ENCODE results near the gene PTBP2.

DNA sequence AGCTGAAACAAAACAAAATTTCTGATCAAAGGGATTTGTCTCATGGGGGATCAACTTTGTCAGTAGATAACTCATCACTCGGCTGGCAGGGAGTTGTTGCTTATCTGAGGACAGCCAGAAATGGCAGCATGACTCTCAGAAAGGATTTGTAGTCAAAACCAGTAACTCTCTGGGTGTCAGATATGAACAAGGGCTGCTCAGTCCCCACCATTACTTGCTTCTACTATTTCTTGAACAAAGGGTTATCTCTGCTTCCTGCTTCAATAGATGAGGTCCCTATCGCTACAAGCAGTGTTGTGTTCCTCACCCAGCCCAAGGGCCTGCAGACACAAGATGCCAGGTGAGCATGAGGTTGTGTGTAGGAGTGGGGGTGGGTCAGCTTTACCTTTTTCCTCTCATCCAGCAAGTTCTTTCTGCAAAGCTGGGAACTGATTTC is 116.2 kb downstream of the PTBP2 start:
- TF ChIP-seq YY1 (IDR thresholded peaks at IDR 0.05; ENCODE audit: insufficient read depth, insufficient read length) (no peak), SUZ12 (IDR thresholded peaks at IDR 0.05; ENCODE audit: extremely low read depth, insufficient read depth, insufficient read length) (no peak)

Measured in NT2/D1 (cell line).